Mesenchymal stem cell (in vitro differentiated cells and primary cell): ENCODE data around the gene MSH5.
"Not testable (repeated sequence)": the region's sequence is repeated elsewhere in the genome, so short reads cannot be mapped to it uniquely, and the experiment has no call there.

Experiments used
- DNase-seq: peaks from one replicate; pipeline ENCODE4 v3.0.0-alpha.2; 2013
- H2AFZ ChIP-seq: one replicate; pipeline ENCODE4 v1.6.1; 2013; ENCODE audit warnings: low read depth, mild to moderate bottlenecking, control low read depth, inconsistent platforms, low read length, moderate library complexity
- H2AK5ac ChIP-seq: 2 replicates; pipeline ENCODE4 v1.6.1; 2013; ENCODE audit warnings: low read length, moderate library complexity, mild to moderate bottlenecking, inconsistent platforms; ENCODE audit not compliant: severe bottlenecking
- H2BK120ac ChIP-seq: one replicate; pipeline ENCODE4 v1.6.1; 2013; ENCODE audit warnings: low read depth, mild to moderate bottlenecking, inconsistent platforms, low read length, moderate library complexity
- H2BK12ac ChIP-seq, 2 experiments: one replicate each; pipeline ENCODE4 v1.6.1; 2013; ENCODE audit warnings: inconsistent platforms in 2 of 2, low read length in 2 of 2, mild to moderate bottlenecking in 2 of 2, moderate library complexity in 2 of 2, control low read depth in 1 of 2
- H2BK15ac ChIP-seq: one replicate; pipeline ENCODE4 v1.6.1; 2013; ENCODE audit warnings: mild to moderate bottlenecking, low read depth, inconsistent platforms; ENCODE audit not compliant: poor library complexity, severe bottlenecking
- H2BK5ac ChIP-seq: 2 replicates; pipeline ENCODE4 v1.6.1; 2013; ENCODE audit warnings: low read depth, mild to moderate bottlenecking, low read length, control low read depth, inconsistent platforms; ENCODE audit not compliant: poor library complexity, severe bottlenecking
- H3K14ac ChIP-seq, 2 experiments: one replicate each; pipeline ENCODE4 v1.6.1; 2013; ENCODE audit warnings: inconsistent platforms in 2 of 2, low read length in 2 of 2, control low read depth in 1 of 2, mild to moderate bottlenecking in 1 of 2, moderate library complexity in 1 of 2
- H3K18ac ChIP-seq, 2 experiments: one replicate each; pipeline ENCODE4 v1.6.1; 2013; ENCODE audit warnings: inconsistent platforms in 2 of 2, low read length in 2 of 2, control low read depth in 1 of 2, low read depth in 1 of 2, mild to moderate bottlenecking in 1 of 2
- H3K23ac ChIP-seq, 2 experiments: one replicate each; pipeline ENCODE4 v1.6.1; 2013; ENCODE audit warnings: inconsistent platforms in 2 of 2, low read length in 2 of 2, mild to moderate bottlenecking in 2 of 2, moderate library complexity in 2 of 2, control low read depth in 1 of 2
- H3K27ac ChIP-seq: 2 replicates; pipeline ENCODE4 v1.5.1; 2013; ENCODE audit warnings: mild to moderate bottlenecking, moderate library complexity, low read length, control low read depth, inconsistent platforms; ENCODE audit not compliant: poor library complexity, severe bottlenecking
- H3K27me3 ChIP-seq, 2 experiments: 2 replicates each; pipeline versions ENCODE4 v1.6.1 to v1.7.0; 2013; ENCODE audit warnings: low read length in 2 of 2, mild to moderate bottlenecking in 2 of 2, moderate library complexity in 2 of 2, control low read depth in 1 of 2, inconsistent platforms in 1 of 2; ENCODE audit not compliant: control insufficient read depth in 1 of 2, insufficient read depth in 1 of 2
- H3K36me3 ChIP-seq, 2 experiments: 2 replicates each; pipeline versions ENCODE4 v1.6.1 to v1.7.0; 2013; ENCODE audit warnings: low read length in 2 of 2, control low read depth in 1 of 2, inconsistent platforms in 1 of 2, low read depth in 1 of 2, mild to moderate bottlenecking in 1 of 2; ENCODE audit not compliant: insufficient read depth in 2 of 2, control insufficient read depth in 1 of 2
- H3K4ac ChIP-seq, 2 experiments: one replicate each; pipeline ENCODE4 v1.6.1; 2013; ENCODE audit warnings: inconsistent platforms in 2 of 2, low read length in 2 of 2, mild to moderate bottlenecking in 2 of 2, moderate library complexity in 2 of 2, control low read depth in 1 of 2, low read depth in 1 of 2
- H3K4me1 ChIP-seq: 2 replicates; pipeline ENCODE4 v1.6.1; 2013; ENCODE audit warnings: low read depth, low read length, control low read depth; ENCODE audit not compliant: control insufficient read depth, insufficient read depth
- H3K4me2 ChIP-seq: 2 replicates; pipeline ENCODE4 v1.6.1; 2013; ENCODE audit warnings: low read length, mild to moderate bottlenecking, inconsistent platforms; ENCODE audit not compliant: poor library complexity, severe bottlenecking
- H3K4me3 ChIP-seq, 2 experiments: 2 replicates each; pipeline versions ENCODE4 v1.5.1 to v1.7.0; 2013; ENCODE audit warnings: low read length in 2 of 2, mild to moderate bottlenecking in 2 of 2, control low read depth in 1 of 2, low read depth in 1 of 2; ENCODE audit not compliant: insufficient read depth in 1 of 2
- H3K79me1 ChIP-seq: replicated peaks from 2 replicates; pipeline ENCODE4 v1.6.1; 2013; ENCODE audit warnings: mild to moderate bottlenecking, control low read depth, low read length, inconsistent platforms; ENCODE audit not compliant: poor library complexity, severe bottlenecking
- H3K9ac ChIP-seq: 2 replicates; pipeline ENCODE4 v1.7.0; 2013; ENCODE audit warnings: mild to moderate bottlenecking, low read length, moderate library complexity
- H3K9me3 ChIP-seq: 2 replicates; pipeline ENCODE4 v1.7.0; 2013; ENCODE audit warnings: mild to moderate bottlenecking, low read length; ENCODE audit not compliant: control insufficient read depth
- H4K8ac ChIP-seq: one replicate; pipeline ENCODE4 v1.6.1; 2013; ENCODE audit warnings: inconsistent platforms, mild to moderate bottlenecking, low read length, moderate library complexity
- H4K91ac ChIP-seq: one replicate; pipeline ENCODE4 v1.6.1; 2013; ENCODE audit warnings: mild to moderate bottlenecking, low read length, inconsistent platforms
- WGBS: methylation state at CpG from one replicate; pipeline ENCODE4 v1.1.7; 2013; ENCODE audit warnings: mixed read lengths; 5-methylcytosine and 5-hydroxymethylcytosine counted together

The MSH5 gene

DNA sequence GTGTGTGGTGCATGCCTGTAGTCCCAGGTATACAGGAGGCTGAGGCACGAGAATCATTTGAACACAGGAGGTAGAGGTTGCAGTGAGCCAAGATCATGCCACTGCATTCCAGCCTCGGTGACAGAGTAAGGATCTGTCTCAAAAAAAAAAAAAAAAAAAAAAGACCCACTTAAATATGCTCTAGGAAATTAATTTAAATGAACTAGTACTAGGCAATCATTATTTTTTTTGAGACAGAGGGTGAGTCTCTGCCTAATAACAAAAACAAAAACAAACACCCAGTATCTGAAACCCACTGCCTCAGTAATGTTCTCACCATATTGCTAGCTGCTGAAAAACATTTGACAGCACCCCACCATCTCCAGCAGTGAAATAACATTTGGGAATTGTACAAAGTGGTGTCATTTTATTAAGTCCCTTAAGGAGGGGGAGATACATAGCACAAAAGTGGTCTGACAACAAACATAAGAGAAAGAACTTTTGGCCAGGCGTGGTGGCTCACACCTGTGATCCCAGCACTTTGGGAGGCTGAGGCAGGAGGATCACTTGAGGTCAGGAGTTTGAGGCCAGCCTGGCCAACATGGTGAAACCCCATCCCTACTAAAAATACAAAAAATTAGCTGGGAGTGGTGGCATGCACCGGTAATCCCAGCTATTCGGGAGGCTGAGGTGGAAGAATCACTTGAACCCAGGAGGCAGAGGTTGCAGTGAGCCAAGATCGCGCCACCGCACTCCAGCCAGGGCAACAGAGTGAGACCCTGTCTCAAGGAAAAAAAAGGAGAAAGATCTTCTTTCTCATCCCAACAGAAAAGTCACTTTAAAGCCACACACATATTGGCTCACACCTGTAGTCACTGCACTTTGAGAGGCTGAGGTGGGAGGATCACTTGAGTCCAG lies 61.5 kb downstream of the MSH5 start:
- H2AFZ ChIP-seq, H2AK5ac ChIP-seq, H3K14ac ChIP-seq, H2BK12ac ChIP-seq, H3K23ac ChIP-seq, H3K4me1 ChIP-seq, H3K4me2 ChIP-seq, H3K4me3 ChIP-seq, H2BK15ac ChIP-seq, H4K91ac ChIP-seq, H3K27me3 ChIP-seq, H4K8ac ChIP-seq, H3K9ac ChIP-seq, DNase-seq, H3K9me3 ChIP-seq, H3K4ac ChIP-seq, H2BK120ac ChIP-seq, H3K27ac ChIP-seq, H2BK5ac ChIP-seq, H3K18ac ChIP-seq: not testable (repeated sequence)
- WGBS = 98% methylated on average over 4 of the region's 8 CpGs
- peaks cover 7 to 23% of the 10 kb centered on the region in 2 experiments for H3K36me3 ChIP-seq
- H3K79me1 ChIP-seq = peaks cover 16% of the 10 kb centered on the region

GRCh38 chr6:31805939-31806469 lies 66.2 kb downstream of the MSH5 start:
- H2AFZ ChIP-seq = peak overlapping the region; percentile 60
- H3K36me3 ChIP-seq = peaks cover 5 to 13% of the 10 kb centered on the region in 2 experiments
- H3K23ac ChIP-seq = peak overlapping the region in 1 of 2 experiments; percentile 13
- no peak overlapping the region for H2BK15ac ChIP-seq
- peak overlapping the region; percentile 79 for H3K4me2 ChIP-seq
- H2BK120ac ChIP-seq = no peak overlapping the region
- no peak overlapping the region for H3K14ac ChIP-seq
- H3K18ac ChIP-seq = no peak overlapping the region
- H3K4me1 ChIP-seq = peaks cover 6% of the 10 kb centered on the region
- no peaks in the 10 kb centered on the region for H3K27me3 ChIP-seq
- H3K27ac ChIP-seq = peak overlapping the region; percentile 77
- no peak overlapping the region for H2BK5ac ChIP-seq
- H3K4me3 ChIP-seq = peak overlapping the region; percentile 85 to 89
- peaks cover 13% of the 10 kb centered on the region for H3K79me1 ChIP-seq
- H4K91ac ChIP-seq = no peak overlapping the region
- peak overlapping the region; percentile 94 for H3K9ac ChIP-seq
- H3K9me3 ChIP-seq = no peaks in the 10 kb centered on the region
- peak overlapping the region; percentile 73 for H2AK5ac ChIP-seq
- no peak overlapping the region for H4K8ac ChIP-seq
- DNase-seq = peak; percentile 8
- H2BK12ac ChIP-seq = no peak overlapping the region
- peak overlapping the region; percentile 51 to 86 for H3K4ac ChIP-seq
- WGBS = 16% methylated on average over 6 of the region's 7 CpGs

- peaks cover 6% of the 10 kb centered on the region for H3K4me1 ChIP-seq
- H3K23ac ChIP-seq = peak within 1 kb of the TSS; percentile 13 to 67
- peak within 1 kb of the TSS; percentile 85 to 89 for H3K4me3 ChIP-seq
- H3K18ac ChIP-seq = peak within 1 kb of the TSS; percentile 50 to 91
- peaks cover 13% of the 10 kb centered on the region for H3K79me1 ChIP-seq
- peak within 1 kb of the TSS; percentile 83 for H3K27ac ChIP-seq
- H2AFZ ChIP-seq = peak within 1 kb of the TSS; percentile 69
- peak within 1 kb of the TSS; percentile 51 to 86 for H3K4ac ChIP-seq
- H3K27me3 ChIP-seq = no peaks in the 10 kb centered on the region
- H2BK15ac ChIP-seq = no peak within 1 kb of the TSS
- H3K36me3 ChIP-seq = peaks cover 5 to 9% of the 10 kb centered on the region in 2 experiments
- H3K4me2 ChIP-seq = peak within 1 kb of the TSS; percentile 79
- H4K8ac ChIP-seq = peak within 1 kb of the TSS; percentile 77
- peak within 1 kb of the TSS; percentile 79 for H2BK5ac ChIP-seq
- no peaks in the 10 kb centered on the region for H3K9me3 ChIP-seq
- H2BK12ac ChIP-seq = peak within 1 kb of the TSS in 1 of 2 experiments; percentile 38
- H4K91ac ChIP-seq = peak within 1 kb of the TSS; percentile 39
- peak within 1 kb of the TSS; percentile 94 for H3K9ac ChIP-seq
- DNase-seq = peak; percentile 97
- peak within 1 kb of the TSS in 1 of 2 experiments; percentile 91 for H3K14ac ChIP-seq
- no peak within 1 kb of the TSS for H2BK120ac ChIP-seq
- H2AK5ac ChIP-seq = peak within 1 kb of the TSS; percentile 73
- WGBS = under 1% methylated on average over 44 of the region's 51 CpGs
Observed at GRCh38 chr6:31806470-31807272, 66.9 kb downstream of the MSH5 start, which contains the start of gene LSM2. Gene LSM2, minus strand, starts transcription at chr6:31806966. Its CDS starts 209 bp downstream, at chr6:31806757.
